Panc1 (cell line): ENCODE measurements around the gene AKT1. TPM values are rescaled to one million over a fixed set of nuclear protein-coding genes. Genes with fewer than 3 reads are reported as not detected.

Source experiments
- ATAC-seq: fragments of 200-7000 bp; cut with Tn5 transposase; 2 replicates; pipeline ENCODE4 v1.9.1; 2020; ENCODE audit warnings: mild to moderate bottlenecking, moderate library complexity
- BruUV-seq: library from RNA; stranded (reverse); fragments of 400-500 nt; replicated peaks from 2 replicates; lab custom pipeline; 2021; lab: Mats Ljungman, UMichigan
- CTCF ChIA-PET: fragments of 300-600 bp; sonication (Branson Sonifier 250); formaldehyde crosslinking; loops from one replicate; lab custom pipeline; 2022; ENCODE audit warnings: antibody characterized with exemption; lab: Charles Lee
- POLR2A ChIA-PET: fragments of 300-600 bp; sonication (Branson Sonifier 250); formaldehyde crosslinking; loops from one replicate; lab custom pipeline; 2022; ENCODE audit warnings: antibody characterized with exemption; lab: Charles Lee
- DNase-seq: peaks from one replicate; pipeline ENCODE4 v3.0.0-alpha.2; 2010; ENCODE audit warnings: low read depth, low spot score
- H3K27ac ChIP-seq: 2 replicates; pipeline ENCODE4 v1.5.1; 2011; ENCODE audit warnings: mild to moderate bottlenecking, low read length, inconsistent platforms
- H3K27me3 ChIP-seq: fragments of 200-500 bp; sonication (Bioruptor generic); 2 replicates; pipeline ENCODE4 v1.6.0; 2014; ENCODE audit warnings: low read length, inconsistent platforms; ENCODE audit not compliant: control insufficient read depth, insufficient read depth
- H3K36me3 ChIP-seq: fragments of 200-500 bp; sonication (Bioruptor generic); 2 replicates; pipeline ENCODE4 v1.5.1; 2014; ENCODE audit warnings: inconsistent platforms, mild to moderate bottlenecking, low read length, moderate library complexity; ENCODE audit not compliant: control insufficient read depth, insufficient read depth
- H3K4me1 ChIP-seq: 2 replicates; pipeline ENCODE4 v1.5.1; 2011; ENCODE audit warnings: inconsistent platforms, mild to moderate bottlenecking, low read length, moderate library complexity; ENCODE audit not compliant: control insufficient read depth, insufficient read depth
- H3K4me3 ChIP-seq, 2 experiments: 2 replicates each; pipeline ENCODE4 v1.5.1; 2011 to 2012; ENCODE audit warnings: low read depth in 2 of 2, low read length in 2 of 2, mild to moderate bottlenecking in 2 of 2, inconsistent platforms in 1 of 2, moderate library complexity in 1 of 2
- H3K9me3 ChIP-seq: fragments of 200-500 bp; sonication (Bioruptor generic); 2 replicates; pipeline ENCODE4 v1.5.1; 2014; ENCODE audit warnings: low read depth, mild to moderate bottlenecking, inconsistent platforms, low read length, moderate library complexity; ENCODE audit not compliant: control insufficient read depth, insufficient read depth
- CTCF ChIP-seq: fragments of 450-650 bp; IDR thresholded peaks from 2 replicates; pipeline ENCODE4 v1.5.1; 2017; ENCODE audit warnings: mild to moderate bottlenecking
- POLR2AphosphoS5 ChIP-seq: IDR thresholded peaks from 2 replicates; pipeline ENCODE4 v1.6.1; 2012; ENCODE audit warnings: mild to moderate bottlenecking, low read depth, low read length, moderate library complexity
- REST ChIP-seq, 2 experiments: IDR thresholded peaks; 2 replicates each; pipeline ENCODE4 v1.6.1; 2011 to 2012; ENCODE audit warnings: low read depth in 2 of 2, control low read depth in 1 of 2, low read length in 1 of 2, mild to moderate bottlenecking in 1 of 2, moderate library complexity in 1 of 2; ENCODE audit not compliant: insufficient read depth in 1 of 2
- SIN3A ChIP-seq: IDR thresholded peaks from 2 replicates; pipeline ENCODE4 v1.6.1; 2012; ENCODE audit warnings: low read depth, mild to moderate bottlenecking, low read length, moderate library complexity, borderline replicate concordance; ENCODE audit not compliant: insufficient read depth
- TCF7L2 ChIP-seq: IDR thresholded peaks from 2 replicates; pipeline ENCODE4 v1.6.1; 2011; ENCODE audit warnings: mild to moderate bottlenecking, low read depth, low read length, inconsistent platforms
- in situ Hi-C: cut with HindIII; loops from 2 replicates; pipeline ENCODE4 v1.10.0; 2016; ENCODE audit warnings: low sequenced_read_pairs, low pct_unique_long_range_greater_than_20kb
- intact Hi-C: fragments of 100-400 bp; cut with micrococcal nuclease; formaldehyde crosslinking; loops from one replicate; pipeline ENCODE4 v1.10.0; 2022; ENCODE audit not compliant: unreplicated experiment
- total RNA-seq: library from RNA; stranded (reverse); gene quantifications from one replicate; pipeline ENCODE4 v1.2.1, GENCODE V29; 2021; ENCODE audit not compliant: unreplicated experiment

Gene AKT1
- total RNA-seq, 1 experiment from 2014 or later, result 175 TPM

DNA sequence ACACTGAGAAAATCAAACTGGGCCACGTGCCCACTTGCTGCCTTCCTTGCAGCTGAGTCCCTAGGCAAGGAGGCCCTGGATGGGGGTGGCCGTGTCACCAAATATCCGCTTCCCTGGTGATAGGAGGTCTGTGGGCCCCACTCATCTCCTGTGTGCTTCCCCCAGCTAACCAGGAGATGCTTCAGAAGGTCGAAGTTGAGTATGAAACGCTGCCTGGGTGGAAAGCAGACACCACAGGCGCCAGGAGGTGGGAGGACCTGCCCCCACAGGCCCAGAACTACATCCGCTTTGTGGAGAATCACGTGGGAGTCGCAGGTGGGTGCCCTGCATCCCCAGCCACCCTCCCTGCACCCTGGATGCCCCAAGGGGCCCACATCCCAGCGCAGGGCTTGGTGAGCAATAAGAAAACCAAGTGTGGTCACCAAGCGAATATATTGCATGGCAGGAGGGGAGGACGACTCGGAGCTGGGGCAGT is 49.4 kb downstream of the AKT1 start:
- no TSS peak for BruUV-seq
- in situ Hi-C loops (no loop called here), intact Hi-C loops (no loop called here)
- peaks cover 10% of the 10 kb centered on the region for H3K4me1 ChIP-seq
- H3K27me3 ChIP-seq, result no peaks in the 10 kb centered on the region
- no peak for DNase-seq
- CTCF ChIA-PET, result no interaction called here
- no peak for ATAC-seq
- no peaks in the 10 kb centered on the region for H3K36me3 ChIP-seq
- no peak overlapping the region for H3K27ac ChIP-seq
- H3K9me3 ChIP-seq, result no peaks in the 10 kb centered on the region
- TF ChIP-seq POLR2AphosphoS5 (no peak), SIN3A (no peak), TCF7L2 (no peak), CTCF (no peak), REST (IDR thresholded peaks at IDR 0.05; ENCODE audit: insufficient read depth in 1 of 2, low read depth in 2 of 2, low read length in 1 of 2) (no peak)
- POLR2A ChIA-PET, result no interaction called here
- H3K4me3 ChIP-seq, result no peak overlapping the region

DNA sequence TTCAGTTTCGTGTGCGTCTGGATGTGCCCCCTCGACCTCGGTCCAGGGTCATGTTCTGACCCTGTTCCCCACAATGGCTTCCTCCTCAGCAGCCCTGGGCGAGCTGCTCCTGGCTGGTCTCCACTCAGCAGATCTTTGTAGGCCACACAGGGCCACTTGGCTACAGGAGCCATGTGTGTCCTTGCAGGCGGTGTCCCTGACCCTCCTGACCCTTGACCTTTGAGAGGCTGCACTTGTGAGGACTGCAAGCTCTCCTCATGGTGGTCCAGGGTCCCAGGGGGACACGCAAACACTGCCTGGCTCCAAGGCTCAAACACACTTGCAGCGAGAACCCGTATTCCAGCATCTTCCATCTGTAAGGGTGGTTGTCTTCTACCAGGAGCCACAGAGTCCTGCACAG is 50.1 kb downstream of the AKT1 start:
- Histone ChIP-seq H3K36me3 (no peaks in the 10 kb centered on the region), H3K4me3 (no peak overlapping the region), H3K4me1 (peaks cover 10% of the 10 kb centered on the region), H3K27ac (no peak overlapping the region), H3K27me3 (no peaks in the 10 kb centered on the region), H3K9me3 (no peaks in the 10 kb centered on the region)
- ATAC-seq (no peak), DNase-seq (no peak)
- ChIA-PET CTCF (no interaction called here), POLR2A (no interaction called here)
- BruUV-seq, result no TSS peak
- in situ Hi-C loops, result no loop called here
- TF ChIP-seq POLR2AphosphoS5, result no peak
- no peak for TF ChIP-seq SIN3A
- TF ChIP-seq CTCF, result no peak
- TF ChIP-seq TCF7L2, result no peak
- intact Hi-C loops, result no loop called here
